ENCODE data around the gene PIGV. TPM values are rescaled to one million over a fixed set of nuclear protein-coding genes. Genes with fewer than 3 reads are reported as not detected.

The PIGV gene
- total RNA-seq, 1 experiment from 2014 or later, result 13.2 TPM

DNA sequence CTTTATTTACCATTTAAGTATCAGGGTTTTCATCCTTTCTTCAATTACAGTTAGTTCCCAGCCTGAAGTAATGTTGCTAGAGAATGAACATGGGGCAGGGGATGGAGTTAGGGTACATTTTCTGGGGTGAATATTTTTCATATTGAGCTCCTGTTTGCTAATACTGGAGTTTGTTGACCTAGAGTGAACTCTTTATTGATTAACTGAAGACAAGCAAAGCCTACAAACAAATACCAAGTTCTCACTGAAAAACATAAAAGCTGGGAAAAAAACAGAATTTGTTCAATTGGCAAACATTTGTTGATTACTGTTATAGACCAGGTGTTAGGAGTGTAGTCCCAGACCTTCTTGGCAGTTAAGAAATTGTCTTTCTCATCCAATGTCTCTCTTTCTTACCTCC, 28.2 kb upstream of the PIGV start:
- ChIA-PET POLR2A (no interaction called here), RAD21 (ENCODE audit: low non-redundant PET in 1 of 2, low total read pairs in 2 of 2, uncharacterized antibody in 2 of 2, unreplicated experiment in 2 of 2) (no interaction called here), CTCF (no interaction called here)
- no peak overlapping the region for H3K27ac ChIP-seq (ENCODE audit: low read depth, low read length)
- intact Hi-C loops (cut with micrococcal nuclease), result no loop called here
- no peaks in the 10 kb centered on the region for H3K27me3 ChIP-seq (ENCODE audit: insufficient read depth, low read length)
- ATAC-seq, result no peak
- DNase-seq (ENCODE audit: low read depth, low spot score), result no peak
- no peaks in the 10 kb centered on the region for H3K9me2 ChIP-seq (ENCODE audit: insufficient read depth)
- H2AFZ ChIP-seq (ENCODE audit: low read depth, low read length, poor library complexity, severe bottlenecking), result no peak overlapping the region
- H4K20me1 ChIP-seq (ENCODE audit: insufficient read depth), result 0 out of 2 replicates have a peak, but pooled peaks cover 4% of the 10 kb centered on the region
- H3K4me3 ChIP-seq (replicated peaks in 1 of 2; ENCODE audit: low read depth in 1 of 2, low read length in 2 of 2), result no peak overlapping the region
- H3K4me1 ChIP-seq (ENCODE audit: control insufficient read depth in 1 of 2, insufficient read depth in 2 of 2, low read length in 2 of 2), result peaks cover 0 to 1% of the 10 kb centered on the region in 2 experiments; a peak in 1 of 4 replicates
- no peak overlapping the region for H3K4me2 ChIP-seq (ENCODE audit: low read length)
- H3K9me3 ChIP-seq (ENCODE audit: control insufficient read depth in 1 of 2, insufficient read depth in 1 of 2, low read depth in 1 of 2, low read length in 2 of 2), result no peaks in the 10 kb centered on the region
- H3K9ac ChIP-seq (ENCODE audit: low read length), result no peak overlapping the region
- BruUV-seq (replicated peaks), result no TSS peak
- TF ChIP-seq EZH2phosphoT487 (IDR thresholded peaks at IDR 0.05; ENCODE audit: borderline replicate concordance) (no peak), ZFX (IDR thresholded peaks at IDR 0.05) (no peak), SP1 (IDR thresholded peaks at IDR 0.05; ENCODE audit: low read depth) (no peak), POLR2A (IDR thresholded peaks at IDR 0.05; ENCODE audit: borderline replicate concordance, extremely low read depth, insufficient read depth, insufficient read length) (no peak), EZH2 (IDR thresholded peaks at IDR 0.05) (no peak), FOSL1 (IDR thresholded peaks at IDR 0.05; ENCODE audit: low read depth) (no peak), JUND (IDR thresholded peaks at IDR 0.05) (no peak), ELF1 (IDR thresholded peaks at IDR 0.05; ENCODE audit: borderline replicate concordance, low read depth) (no peak), RAD21 (IDR thresholded peaks at IDR 0.05; ENCODE audit: low read depth) (no peak), ZNF274 (IDR thresholded peaks at IDR 0.05; ENCODE audit: low read depth, low read length) (no peak), POLR2AphosphoS5 (IDR thresholded peaks at IDR 0.05; ENCODE audit: low read depth, low read length) (no peak), CBX3 (IDR thresholded peaks at IDR 0.05; ENCODE audit: low read depth) (no peak), SRF (IDR thresholded peaks at IDR 0.05; ENCODE audit: low read depth) (no peak), REST (IDR thresholded peaks at IDR 0.05; ENCODE audit: low read depth) (no peak), CTCF (IDR thresholded peaks at IDR 0.05 in 2 of 3, conservative IDR thresholded peaks at IDR 0.05 in 1 of 3; ENCODE audit: borderline replicate concordance in 1 of 3, insufficient read depth in 1 of 3, low read depth in 2 of 3, low read length in 2 of 3) (no peak), TCF7L2 (IDR thresholded peaks at IDR 0.05; ENCODE audit: borderline replicate concordance, extremely low read depth, insufficient read depth, insufficient read length) (no peak), YY1 (IDR thresholded peaks at IDR 0.05; ENCODE audit: extremely low read depth, insufficient replicate concordance, low read depth, low read length) (no peak)
- TF ChIP-seq, protein P1, sequence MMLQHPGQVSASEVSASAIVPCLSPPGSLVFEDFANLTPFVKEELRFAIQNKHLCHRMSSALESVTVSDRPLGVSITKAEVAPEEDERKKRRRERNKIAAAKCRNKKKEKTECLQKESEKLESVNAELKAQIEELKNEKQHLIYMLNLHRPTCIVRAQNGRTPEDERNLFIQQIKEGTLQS (IDR thresholded peaks at IDR 0.05), result no peak
- peaks cover 43 to 46% of the 10 kb centered on the region in 2 experiments for H3K36me3 ChIP-seq (ENCODE audit: control insufficient read depth in 1 of 2, insufficient read depth in 2 of 2, low read length in 2 of 2)
- H3K79me2 ChIP-seq (ENCODE audit: insufficient read depth, low read length), result peaks cover 70% of the 10 kb centered on the region

All from HCT116 (cell line).